ENCODE data around the gene SYT1.

DNA sequence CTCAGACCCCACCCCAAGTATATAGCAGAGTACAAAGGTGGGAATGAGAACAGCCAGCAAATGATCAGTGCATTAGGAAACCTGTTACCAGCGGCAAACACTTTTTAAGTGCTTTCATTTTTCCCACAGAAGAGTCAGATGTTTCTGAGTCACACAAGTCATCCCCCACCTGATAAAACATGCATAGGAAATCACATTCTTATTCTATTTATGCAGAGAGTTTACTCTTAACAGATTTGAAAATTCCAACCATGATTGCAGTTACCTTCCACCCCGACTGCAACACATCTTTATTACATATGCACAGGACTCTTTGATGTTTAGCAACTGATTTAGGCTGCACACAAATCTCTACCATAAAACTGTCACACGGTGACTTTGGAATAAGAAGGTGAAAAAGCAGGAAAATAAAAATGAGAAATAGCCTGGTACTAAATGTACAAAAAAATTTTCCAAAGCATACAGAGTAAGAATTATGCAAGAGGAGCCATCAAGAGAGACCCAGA lies 589.8 kb downstream of the SYT1 start:
- TF ChIP-seq, protein P1, sequence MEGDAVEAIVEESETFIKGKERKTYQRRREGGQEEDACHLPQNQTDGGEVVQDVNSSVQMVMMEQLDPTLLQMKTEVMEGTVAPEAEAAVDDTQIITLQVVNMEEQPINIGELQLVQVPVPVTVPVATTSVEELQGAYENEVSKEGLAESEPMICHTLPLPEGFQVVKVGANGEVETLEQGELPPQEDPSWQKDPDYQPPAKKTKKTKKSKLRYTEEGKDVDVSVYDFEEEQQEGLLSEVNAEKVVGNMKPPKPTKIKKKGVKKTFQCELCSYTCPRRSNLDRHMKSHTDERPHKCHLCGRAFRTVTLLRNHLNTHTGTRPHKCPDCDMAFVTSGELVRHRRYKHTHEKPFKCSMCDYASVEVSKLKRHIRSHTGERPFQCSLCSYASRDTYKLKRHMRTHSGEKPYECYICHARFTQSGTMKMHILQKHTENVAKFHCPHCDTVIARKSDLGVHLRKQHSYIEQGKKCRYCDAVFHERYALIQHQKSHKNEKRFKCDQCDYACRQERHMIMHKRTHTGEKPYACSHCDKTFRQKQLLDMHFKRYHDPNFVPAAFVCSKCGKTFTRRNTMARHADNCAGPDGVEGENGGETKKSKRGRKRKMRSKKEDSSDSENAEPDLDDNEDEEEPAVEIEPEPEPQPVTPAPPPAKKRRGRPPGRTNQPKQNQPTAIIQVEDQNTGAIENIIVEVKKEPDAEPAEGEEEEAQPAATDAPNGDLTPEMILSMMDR (conservative IDR thresholded peaks at IDR 0.05 in 1 of 2, IDR thresholded peaks at IDR 0.05 in 1 of 2; ENCODE audit: extremely low read depth in 1 of 2, insufficient read depth in 1 of 2, low read depth in 1 of 2, low read length in 2 of 2): no peak
- TF ChIP-seq EZH2 (IDR thresholded peaks at IDR 0.05; ENCODE audit: borderline replicate concordance, low read length): no peak

Measured in mammary epithelial cell (primary cell).